RCC 7860 (cell line): ENCODE results near the gene MAP2.

Experiments used
- DNase-seq: peaks from one replicate; pipeline ENCODE4 v3.0.0-alpha.2; 2015; ENCODE audit warnings: low spot score
- FAIRE-seq: peaks from 2 replicates; lab custom pipeline; 2012; peaks lifted over from hg19 to GRCh38; lab: Jason Lieb, UNC

The MAP2 gene

GRCh38 chr2:209772290-209772685, 348.4 kb downstream of the MAP2 start:
- DNase-seq (no peak), FAIRE-seq (no peak)

GRCh38 chr2:209773377-209773776, 349.5 kb downstream of the MAP2 start:
- FAIRE-seq (no peak), DNase-seq (no peak)
